Skeletal muscle tissue (tissue), 5 donors: ENCODE data around the gene TAS2R9. TPM values are rescaled to one million over a fixed set of nuclear protein-coding genes. Genes with fewer than 3 reads are reported as not detected.

Experiments
- H3K27ac ChIP-seq: one replicate; pipeline ENCODE4 v1.7.0; 2013; ENCODE audit warnings: mild to moderate bottlenecking, low read depth, low read length, inconsistent platforms
- H3K27me3 ChIP-seq, 3 donors: one replicate each; pipeline ENCODE4 v1.7.0; 2013; ENCODE audit warnings: low read length in 3 of 3; ENCODE audit not compliant: control insufficient read depth in 3 of 3, insufficient read depth in 3 of 3
- H3K36me3 ChIP-seq, 3 donors: one replicate each; pipeline ENCODE4 v1.7.0; 2013; ENCODE audit warnings: low read length in 3 of 3; ENCODE audit not compliant: control insufficient read depth in 3 of 3, insufficient read depth in 3 of 3
- H3K4me1 ChIP-seq, 3 donors: one replicate each; pipeline ENCODE4 v1.7.0; 2013; ENCODE audit warnings: low read length in 3 of 3, mild to moderate bottlenecking in 3 of 3; ENCODE audit not compliant: control insufficient read depth in 3 of 3, insufficient read depth in 3 of 3
- H3K4me3 ChIP-seq, 3 donors: one replicate each; pipeline ENCODE4 v1.7.0; 2013; ENCODE audit warnings: low read length in 3 of 3
- H3K9ac ChIP-seq, 3 donors: one replicate each; pipeline ENCODE4 v1.7.0; 2013; ENCODE audit warnings: low read length in 3 of 3, mild to moderate bottlenecking in 3 of 3, moderate library complexity in 2 of 3, low read depth in 1 of 3
- H3K9me3 ChIP-seq, 3 donors: one replicate each; pipeline ENCODE4 v1.7.0; 2013; ENCODE audit warnings: low read length in 3 of 3; ENCODE audit not compliant: control insufficient read depth in 3 of 3
- small RNA-seq: library from RNA; depleted of rRNA; stranded (forward); fragments of <200 nt; gene quantifications from one replicate; pipeline ENCODE3, GENCODE V24; 2014
- total RNA-seq: library from RNA; depleted of rRNA; stranded (reverse); fragments of >200 nt; gene quantifications from one replicate; pipeline ENCODE4 v1.2.3, GENCODE V29; 2014
- donor health status: Osteomylitis.

TAS2R9 gene
- total RNA-seq, 1 donor from 2014 or later = 0.52 TPM

GRCh38 chr12:10759657-10760056 is 50.3 kb downstream of the TAS2R9 start:
- H3K4me3 ChIP-seq = no peak overlapping the region
- H3K9ac ChIP-seq = no peak overlapping the region
- peaks cover 0 to 5% (median 0%) of the 10 kb centered on the region in 3 donors for H3K27me3 ChIP-seq
- H3K36me3 ChIP-seq = no peaks in the 10 kb centered on the region
- no peak overlapping the region for H3K27ac ChIP-seq
- peaks cover 0 to 2% (median 0%) of the 10 kb centered on the region in 3 donors for H3K9me3 ChIP-seq
- no peaks in the 10 kb centered on the region for H3K4me1 ChIP-seq

Small RNA genes within 50 kb of the gene (small RNA-seq; reads per million reads assigned to genes)
- gene PRR4 = not detected

Other genes starting within 250 kb of the TAS2R9 start
- 13.0 TPM for gene MAGOHB, start 196.6 kb downstream of the TAS2R9 start, total RNA-seq
- not detected for gene STYK1, start 136.1 kb downstream of the TAS2R9 start, total RNA-seq
- gene YBX3, start 86.8 kb downstream of the TAS2R9 start, total RNA-seq = 172 TPM
- gene TAS2R7, start 7.5 kb downstream of the TAS2R9 start, total RNA-seq = not detected
- gene TAS2R8, start 2.9 kb downstream of the TAS2R9 start, total RNA-seq = not detected
- gene TAS2R10, start 16.2 kb upstream of the TAS2R9 start, total RNA-seq = 2.1 TPM
- 2.6 TPM for gene PRR4, start 39.3 kb upstream of the TAS2R9 start, total RNA-seq
- gene PRH1, start 74.1 kb upstream of the TAS2R9 start, total RNA-seq = 31.8 TPM
- gene TAS2R13, start 99.4 kb upstream of the TAS2R9 start, total RNA-seq = 4.2 TPM
- gene PRH2, start 119.1 kb upstream of the TAS2R9 start, total RNA-seq = not detected
- 6.8 TPM for gene TAS2R14, start 129.1 kb upstream of the TAS2R9 start, total RNA-seq
- 7.8 TPM for gene TAS2R50, start 176.7 kb upstream of the TAS2R9 start, total RNA-seq
- gene TAS2R20, start 188.1 kb upstream of the TAS2R9 start, total RNA-seq = 6.3 TPM
- gene TAS2R19, start 212.5 kb upstream of the TAS2R9 start, total RNA-seq = 9.9 TPM
- gene TAS2R31, start 221.2 kb upstream of the TAS2R9 start, total RNA-seq = 8.9 TPM